Measurements from ENCODE around the gene CENPT.

Gene CENPT

GRCh38 chr16:67807148-67807682, 40.3 kb downstream of the CENPT start:
- no peak for DNase-seq (ENCODE audit: low spot score)

- DNase-seq (ENCODE audit: low spot score), result peak; percentile 98
These were observed 40.9 kb downstream of the CENPT start, which contains the start of the genes RANBP10 and TSNAXIP1 for GRCh38 chr16:67806428-67807147. Gene RANBP10, minus strand, starts transcription at chr16:67806560. Its CDS starts 24 bp downstream, at chr16:67806536. Gene TSNAXIP1, plus strand, starts transcription at chr16:67806889. Its CDS starts 261 bp downstream, at chr16:67807150.

DNA sequence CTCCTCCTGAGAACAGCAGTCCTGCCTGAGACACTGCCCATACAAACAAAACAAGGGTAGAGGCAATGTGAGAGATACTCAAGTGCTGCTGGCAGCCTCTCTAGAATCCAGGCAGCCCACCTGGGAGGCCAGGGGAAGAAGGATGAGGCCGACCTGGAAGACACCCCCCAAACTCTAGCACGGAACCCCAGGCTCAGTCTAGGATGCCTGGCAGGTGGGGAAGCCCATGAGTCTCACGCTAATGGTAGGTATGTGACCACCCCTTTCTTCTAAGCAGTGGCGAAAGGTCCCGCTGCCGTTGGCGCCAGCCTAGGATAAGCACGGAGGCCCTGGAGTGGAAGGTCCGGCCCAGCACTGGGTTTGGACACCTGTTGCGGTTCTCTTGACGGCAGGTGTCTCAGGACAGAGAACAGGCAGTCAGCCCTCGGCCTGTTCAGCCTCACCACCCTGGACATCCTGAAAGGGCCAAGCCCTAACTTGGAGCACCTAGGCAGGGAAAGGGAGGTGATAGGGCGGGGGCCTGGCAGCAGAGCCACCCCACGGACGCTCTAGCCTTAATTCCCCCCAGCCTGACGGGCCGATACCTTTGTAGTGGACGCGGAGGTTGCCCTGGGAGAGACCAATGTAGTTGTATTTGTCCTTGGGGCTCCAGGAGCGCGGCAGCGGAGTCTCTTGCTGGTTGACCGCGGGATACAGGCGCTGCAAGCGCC, 41.6 kb downstream of the CENPT start:
- peak; percentile 29 for DNase-seq (ENCODE audit: low spot score)

- DNase-seq (ENCODE audit: low spot score), result no peak
These were observed 42.5 kb downstream of the CENPT start for GRCh38 chr16:67804853-67805542.

GRCh38 chr16:67803894-67804293, 43.6 kb downstream of the CENPT start:
- DNase-seq (ENCODE audit: low spot score), result no peak

GRCh38 chr16:67801883-67802282, 45.6 kb downstream of the CENPT start:
- no peak for DNase-seq (ENCODE audit: low spot score)

GRCh38 chr16:67801241-67801640, 46.3 kb downstream of the CENPT start:
- no peak for DNase-seq (ENCODE audit: low spot score)

DNA sequence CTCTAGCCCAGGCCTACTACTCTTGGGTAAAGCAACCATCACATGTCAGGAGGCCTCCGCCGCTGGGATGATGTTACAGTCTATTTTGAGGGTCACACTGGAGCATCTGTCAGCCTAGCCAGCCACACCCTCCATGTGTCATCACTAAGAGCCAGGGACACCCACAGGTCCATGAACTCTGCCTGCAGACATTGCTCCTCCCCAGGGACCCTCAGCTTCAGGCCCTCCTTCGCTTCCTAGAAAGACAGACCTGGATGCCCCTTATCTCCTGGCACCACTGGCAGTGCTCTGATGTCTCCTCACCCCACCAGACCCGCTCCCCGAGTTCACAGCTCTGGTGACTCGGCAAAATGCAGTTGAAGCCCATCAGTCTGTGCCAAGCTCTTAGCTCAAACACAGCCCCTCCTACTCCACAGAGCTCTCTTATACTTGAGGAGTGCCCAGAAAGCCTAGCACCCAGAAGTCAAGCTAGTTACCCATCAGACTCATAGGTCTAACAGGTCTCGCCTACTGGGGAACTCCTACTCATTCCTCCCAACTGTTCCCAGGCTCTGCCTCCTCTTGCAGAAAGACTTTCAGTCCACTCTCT, 47.1 kb downstream of the CENPT start:
- no peak for DNase-seq (ENCODE audit: low spot score)

- DNase-seq (ENCODE audit: low spot score), result no peak
These were observed 51.3 kb downstream of the CENPT start for GRCh38 chr16:67796099-67796718.

DNA sequence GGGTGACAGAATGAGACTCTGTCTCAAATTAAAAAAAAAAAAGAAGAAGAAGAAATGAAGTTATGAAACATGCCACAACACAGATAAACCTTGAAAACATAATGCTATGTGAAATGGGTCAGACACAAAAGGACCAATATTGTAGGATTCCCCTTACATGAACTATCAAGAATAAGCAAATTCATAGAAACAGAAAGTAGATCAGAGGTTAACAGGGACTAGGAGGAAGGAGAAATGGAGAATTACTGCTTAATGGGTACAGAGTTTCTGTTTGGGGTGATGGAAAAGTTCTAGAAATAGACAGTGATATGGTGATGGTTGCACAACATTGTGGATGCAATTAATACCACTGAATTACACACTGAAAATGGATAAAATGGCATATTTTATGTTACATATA, 57.4 kb downstream of the CENPT start:
- DNase-seq (ENCODE audit: low spot score), result no peak

DNA sequence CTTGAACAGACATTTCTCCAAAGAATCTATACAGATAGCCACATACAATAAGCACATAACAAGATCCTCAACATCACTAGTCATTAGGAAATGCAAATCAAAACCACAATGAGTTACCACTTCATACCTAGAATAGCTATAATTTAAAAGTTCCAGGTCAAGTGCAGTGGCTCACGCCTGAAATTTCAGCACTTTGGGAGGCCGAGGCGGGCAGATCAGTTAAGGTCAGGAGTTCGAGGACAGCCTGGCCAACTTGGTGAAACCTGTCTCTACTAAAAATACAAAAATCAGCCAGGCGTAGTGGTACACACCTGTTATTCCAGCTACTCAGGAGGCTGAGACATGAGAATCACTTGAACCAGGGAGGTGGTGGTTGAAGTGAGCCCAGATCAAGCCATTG, 61.0 kb downstream of the CENPT start:
- DNase-seq (ENCODE audit: low spot score), result no peak

- no peak for DNase-seq (ENCODE audit: low spot score)
These were observed 64.2 kb downstream of the CENPT start for GRCh38 chr16:67783353-67783725.

DNA sequence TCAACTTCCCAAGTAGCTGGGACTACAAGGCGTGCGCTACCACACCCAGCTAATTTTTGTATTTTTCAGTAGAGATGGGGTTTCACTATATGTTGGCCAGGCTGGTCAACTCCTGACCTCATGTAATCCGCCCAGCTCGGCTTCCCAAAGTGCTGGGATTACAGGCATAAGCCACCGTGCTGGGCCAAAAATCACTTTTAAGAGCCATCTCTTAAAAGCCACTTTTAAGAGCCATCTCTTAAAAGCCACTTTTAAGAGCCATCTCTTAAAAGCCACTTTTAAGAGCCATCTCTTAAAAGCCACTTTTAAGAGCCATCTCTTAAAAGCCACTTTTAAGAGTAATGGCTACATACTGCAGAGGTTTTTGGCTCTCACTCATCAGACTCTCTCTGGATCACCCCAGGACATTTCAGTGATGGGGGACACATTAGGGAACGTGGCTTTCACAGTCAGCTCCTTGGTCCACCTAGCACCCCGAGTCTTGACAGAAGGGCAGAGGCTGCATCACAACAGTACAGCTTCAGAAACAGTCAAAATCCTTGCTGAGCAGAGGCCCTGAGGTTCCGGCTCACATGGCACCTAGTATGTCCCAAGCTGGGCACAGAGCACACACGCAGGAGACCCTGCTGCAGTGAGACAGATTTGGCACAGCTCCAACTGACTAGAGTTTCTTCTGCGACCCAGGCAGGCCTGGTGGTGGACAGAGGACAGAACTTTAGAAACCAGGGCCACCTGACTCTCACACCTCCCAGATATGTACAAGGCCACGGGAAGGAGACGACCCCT, 64.7 kb downstream of the CENPT start:
- DNase-seq (ENCODE audit: low spot score), result no peak

DNA sequence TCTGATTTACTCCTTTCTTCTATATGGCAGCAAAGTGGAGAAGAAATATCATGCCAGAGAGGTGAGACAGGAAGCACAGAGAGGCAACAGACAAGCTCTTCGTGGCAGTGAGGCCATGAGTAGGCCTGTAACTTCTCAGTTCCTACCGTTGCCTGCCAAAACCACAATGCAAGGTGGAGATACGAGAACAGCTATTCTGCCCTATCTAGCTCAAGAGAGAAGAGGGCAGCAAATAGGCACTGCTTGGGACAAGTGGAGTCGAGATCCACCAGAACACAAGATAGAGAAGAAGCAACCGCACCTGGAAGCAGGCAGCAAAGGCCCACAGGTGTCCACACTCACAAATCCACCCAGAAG, 66.0 kb downstream of the CENPT start:
- no peak for DNase-seq (ENCODE audit: low spot score)

- DNase-seq (ENCODE audit: low spot score), result no peak
These were observed 66.5 kb downstream of the CENPT start for GRCh38 chr16:67780847-67781564.

DNA sequence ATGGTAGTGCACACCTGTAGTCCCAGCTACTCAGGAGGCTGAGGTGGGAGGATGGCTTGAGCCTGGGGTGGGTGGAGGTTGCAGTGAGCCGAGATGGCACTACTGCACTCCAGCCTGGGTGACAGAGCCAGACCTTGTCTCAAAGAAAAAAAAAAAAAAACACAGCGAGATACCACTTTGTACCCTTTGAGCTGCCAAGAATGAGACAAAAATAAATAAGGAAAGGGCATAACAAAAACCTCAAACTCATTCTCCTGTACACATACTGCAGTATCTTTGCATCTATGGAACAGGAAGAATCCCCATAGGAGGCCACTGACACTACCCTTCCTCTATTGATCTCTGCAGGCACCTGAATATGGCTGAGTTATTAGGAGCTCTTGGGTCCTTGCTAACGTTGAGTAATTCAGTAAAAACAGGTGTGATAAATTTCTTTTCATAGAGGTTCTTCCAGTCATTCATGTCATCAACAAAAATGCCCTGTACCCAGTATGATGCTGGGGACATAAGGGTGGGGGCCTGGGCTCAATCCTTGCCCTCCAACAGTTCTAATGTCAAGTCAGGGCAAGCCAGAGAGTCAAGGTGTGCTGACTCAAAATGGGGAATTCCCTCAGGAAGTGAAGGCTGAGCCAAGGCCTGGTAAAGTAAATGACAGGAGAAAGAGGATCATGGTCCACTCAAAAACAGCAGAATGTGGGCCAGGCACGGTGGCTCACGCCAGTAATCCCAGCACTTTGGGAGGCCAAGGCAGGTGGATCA, 68.1 kb downstream of the CENPT start:
- no peak for DNase-seq (ENCODE audit: low spot score)

Measured in iPS-NIHi11 (cell line).